Panc1 (cell line): Measurements from ENCODE around the gene CACNA1B.

Source experiments
- POLR2AphosphoS5 ChIP-seq: IDR thresholded peaks from 2 replicates; pipeline ENCODE4 v1.6.1; 2012; ENCODE audit warnings: mild to moderate bottlenecking, low read depth, low read length, moderate library complexity
- TF ChIP-seq, protein P1 (sequence below): fragments of 450-650 bp; IDR thresholded peaks from 2 replicates; pipeline ENCODE4 v1.5.1; 2017; ENCODE audit warnings: mild to moderate bottlenecking

DNA sequence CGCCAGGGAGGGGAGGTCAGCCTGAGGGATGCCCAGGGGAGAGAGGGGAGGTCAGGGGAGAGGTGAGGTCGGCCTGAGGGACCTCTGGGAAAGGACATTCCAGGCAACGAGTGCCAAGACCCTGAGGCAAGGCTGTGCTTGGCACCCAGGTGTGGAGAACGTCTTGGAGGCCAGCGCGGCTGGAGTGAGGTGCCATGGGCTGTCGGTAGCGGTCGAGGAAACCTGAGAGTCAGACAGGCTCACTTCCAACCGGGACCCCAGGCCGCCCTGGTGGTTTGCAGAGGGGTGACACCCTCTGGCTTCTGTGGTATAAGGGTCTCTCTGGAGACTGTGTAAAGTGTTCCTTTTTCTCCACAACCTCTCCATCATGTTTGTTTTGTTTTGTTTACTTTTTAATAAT lies 82.9 kb downstream of the CACNA1B start:
- no peak for TF ChIP-seq POLR2AphosphoS5
- TF ChIP-seq, protein P1, sequence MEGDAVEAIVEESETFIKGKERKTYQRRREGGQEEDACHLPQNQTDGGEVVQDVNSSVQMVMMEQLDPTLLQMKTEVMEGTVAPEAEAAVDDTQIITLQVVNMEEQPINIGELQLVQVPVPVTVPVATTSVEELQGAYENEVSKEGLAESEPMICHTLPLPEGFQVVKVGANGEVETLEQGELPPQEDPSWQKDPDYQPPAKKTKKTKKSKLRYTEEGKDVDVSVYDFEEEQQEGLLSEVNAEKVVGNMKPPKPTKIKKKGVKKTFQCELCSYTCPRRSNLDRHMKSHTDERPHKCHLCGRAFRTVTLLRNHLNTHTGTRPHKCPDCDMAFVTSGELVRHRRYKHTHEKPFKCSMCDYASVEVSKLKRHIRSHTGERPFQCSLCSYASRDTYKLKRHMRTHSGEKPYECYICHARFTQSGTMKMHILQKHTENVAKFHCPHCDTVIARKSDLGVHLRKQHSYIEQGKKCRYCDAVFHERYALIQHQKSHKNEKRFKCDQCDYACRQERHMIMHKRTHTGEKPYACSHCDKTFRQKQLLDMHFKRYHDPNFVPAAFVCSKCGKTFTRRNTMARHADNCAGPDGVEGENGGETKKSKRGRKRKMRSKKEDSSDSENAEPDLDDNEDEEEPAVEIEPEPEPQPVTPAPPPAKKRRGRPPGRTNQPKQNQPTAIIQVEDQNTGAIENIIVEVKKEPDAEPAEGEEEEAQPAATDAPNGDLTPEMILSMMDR, result no peak
